Activated naive CD4-positive, alpha-beta T cell treated with anti-CD3 and anti-CD28 coated beads for 36 hours (primary cell): Measurements from ENCODE around the gene CENPO. TPM values are rescaled to one million over a fixed set of nuclear protein-coding genes. Genes with fewer than 3 reads are reported as not detected.
A peak's percentile ranks its signal among the peaks of the same experiment; 100 is the strongest.

Experiments
- CTCF ChIA-PET: fragments of 350-600 bp; sonication (Branson Sonifier 250); formaldehyde crosslinking; loops from one replicate; lab custom pipeline; 2021; ENCODE audit warnings: antibody characterized with exemption; lab: Charles Lee
- DNase-seq: peaks from one replicate; pipeline ENCODE4 v3.0.0-alpha.2; 2020
- H3K27ac Mint-ChIP-seq: one replicate; pipeline ENCODE4 v1.8.0; 2021; ENCODE audit warnings: mild to moderate bottlenecking, mixed read lengths
- H3K27me3 Mint-ChIP-seq: one replicate; pipeline ENCODE4 v1.8.0; 2021; ENCODE audit warnings: low read depth, mixed read lengths
- H3K36me3 Mint-ChIP-seq: one replicate; pipeline ENCODE4 v1.8.0; 2021; ENCODE audit warnings: low read depth, mixed read lengths
- H3K4me1 Mint-ChIP-seq: one replicate; pipeline ENCODE4 v1.8.0; 2021; ENCODE audit warnings: low read depth, mixed read lengths
- H3K4me3 Mint-ChIP-seq: one replicate; pipeline ENCODE4 v1.8.0; 2021; ENCODE audit warnings: mild to moderate bottlenecking, moderate library complexity, mixed read lengths
- H3K9me3 Mint-ChIP-seq: one replicate; pipeline ENCODE4 v1.8.0; 2021; ENCODE audit warnings: mixed read lengths
- intact Hi-C: fragments of 100-400 bp; cut with micrococcal nuclease; formaldehyde crosslinking; loops from one replicate; pipeline ENCODE4 v1.15.1; 2023
- total RNA-seq, 2 experiments: library from RNA; stranded (reverse); gene quantifications; one replicate each; pipeline ENCODE4 v1.2.3, GENCODE V29; 2021

The CENPO gene
- total RNA-seq, result 10 to 100 TPM; 36.4 to 38.5 TPM

- no peaks in the 10 kb centered on the region for H3K9me3 Mint-ChIP-seq
- CTCF ChIA-PET, result interaction anchor here (0.6 to 1.8 kb wide), 8 partner anchors 13 to 383 kb away, joined by 3 to 6 read pairs (median 4); partner anchors contain the start of gene NCOA1
Measured at GRCh38 chr2:24792874-24793760, at the start of gene CENPO, which contains the start of gene PTRHD1. Gene CENPO, plus strand, starts transcription at chr2:24793425. Its CDS starts 495 bp downstream, at chr2:24793920. Gene PTRHD1, minus strand, starts transcription at chr2:24793391. Its CDS starts 14 bp downstream, at chr2:24793377.

DNA sequence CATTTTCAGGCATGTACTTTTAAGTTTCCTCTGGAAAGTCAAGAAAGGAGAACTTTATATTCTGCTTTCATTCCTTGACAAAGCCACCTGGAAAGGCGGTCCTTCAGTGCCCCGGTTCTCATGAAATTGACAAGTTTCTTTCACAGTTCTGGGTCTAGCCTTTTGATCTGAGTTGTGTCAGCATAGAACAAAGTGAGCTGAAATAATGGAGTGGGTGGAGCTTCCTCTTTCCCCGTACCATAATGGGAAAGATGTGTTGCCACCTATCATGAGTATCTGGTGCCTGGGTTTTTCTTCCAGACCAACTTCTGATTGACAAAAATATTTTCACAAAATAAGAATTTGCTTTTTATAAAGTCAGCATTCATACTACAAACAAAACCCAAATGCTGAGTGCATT lies 49.3 kb upstream of the CENPO start:
- intact Hi-C loops, result no loop called here
- CTCF ChIA-PET, result no interaction called here
- peaks cover 13% of the 10 kb centered on the region for H3K4me1 Mint-ChIP-seq
- no peaks in the 10 kb centered on the region for H3K27me3 Mint-ChIP-seq
- DNase-seq, result no peak
- H3K36me3 Mint-ChIP-seq, result peaks cover 8% of the 10 kb centered on the region
- H3K27ac Mint-ChIP-seq, result no peak overlapping the region
- H3K4me3 Mint-ChIP-seq, result no peak overlapping the region
- H3K9me3 Mint-ChIP-seq, result no peaks in the 10 kb centered on the region

More at GRCh38 chr2:24792874-24793760, at the start of gene CENPO, which contains the start of gene PTRHD1:
- Mint-ChIP-seq H3K27me3 (no peaks in the 10 kb centered on the region), H3K36me3 (peaks cover 42% of the 10 kb centered on the region), H3K4me1 (peaks cover 40% of the 10 kb centered on the region), H3K4me3 (peak within 1 kb of the TSS; percentile 97), H3K27ac (peak within 1 kb of the TSS; percentile 99)
- peak; percentile 97 for DNase-seq
- intact Hi-C loops, result loop anchor here (1.0 to 2.0 kb wide), 7 partner anchors 126 to 866 kb away; partner anchors contain the start of genes ATAD2B, DNAJC27, EFR3B and SF3B6

GRCh38 chr2:24744356-24744755 lies 48.9 kb upstream of the CENPO start:
- intact Hi-C loops, result no loop called here
- H3K36me3 Mint-ChIP-seq, result peaks cover 8% of the 10 kb centered on the region
- no peaks in the 10 kb centered on the region for H3K27me3 Mint-ChIP-seq
- H3K4me3 Mint-ChIP-seq, result no peak overlapping the region
- H3K27ac Mint-ChIP-seq, result no peak overlapping the region
- H3K4me1 Mint-ChIP-seq, result peaks cover 13% of the 10 kb centered on the region
- DNase-seq, result no peak
- H3K9me3 Mint-ChIP-seq, result no peaks in the 10 kb centered on the region
- CTCF ChIA-PET, result no interaction called here

GRCh38 chr2:24745825-24746224 lies 47.4 kb upstream of the CENPO start:
- CTCF ChIA-PET, result interaction anchor here (1.0 to 1.2 kb wide), 2 partner anchors 26 to 82 kb away, joined by 3 to 4 read pairs; no protein-coding TSS in a partner anchor
- intact Hi-C loops, result no loop called here
- H3K27me3 Mint-ChIP-seq, result no peaks in the 10 kb centered on the region
- peaks cover 5% of the 10 kb centered on the region for H3K36me3 Mint-ChIP-seq
- no peak overlapping the region for H3K27ac Mint-ChIP-seq
- no peak for DNase-seq
- H3K9me3 Mint-ChIP-seq, result no peaks in the 10 kb centered on the region
- H3K4me1 Mint-ChIP-seq, result peaks cover 13% of the 10 kb centered on the region
- no peak overlapping the region for H3K4me3 Mint-ChIP-seq

DNA sequence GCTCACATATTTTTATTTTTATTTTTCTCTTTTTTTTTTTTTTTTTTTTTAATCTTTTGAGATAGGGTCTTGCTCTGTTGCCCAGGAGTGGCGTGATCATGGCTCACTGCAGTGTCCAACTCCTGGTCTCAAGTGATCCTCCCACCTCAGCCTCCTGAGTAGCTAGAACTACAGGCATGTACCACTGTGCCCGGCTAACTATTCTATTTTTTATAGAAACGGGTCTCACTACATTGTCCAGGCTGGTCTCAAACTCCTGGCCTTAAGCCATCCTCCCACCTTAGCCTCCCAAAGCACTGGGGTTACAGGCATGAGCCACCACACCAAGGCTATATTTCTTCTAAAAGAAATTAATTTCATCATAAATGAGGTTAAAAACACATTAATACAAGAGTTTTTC lies 45.9 kb upstream of the CENPO start:
- H3K4me1 Mint-ChIP-seq, result peaks cover 13% of the 10 kb centered on the region
- H3K9me3 Mint-ChIP-seq, result no peaks in the 10 kb centered on the region
- no peak overlapping the region for H3K27ac Mint-ChIP-seq
- peaks cover 3% of the 10 kb centered on the region for H3K36me3 Mint-ChIP-seq
- intact Hi-C loops, result no loop called here
- CTCF ChIA-PET, result no interaction called here
- no peak for DNase-seq
- H3K4me3 Mint-ChIP-seq, result no peak overlapping the region
- H3K27me3 Mint-ChIP-seq, result no peaks in the 10 kb centered on the region

DNA sequence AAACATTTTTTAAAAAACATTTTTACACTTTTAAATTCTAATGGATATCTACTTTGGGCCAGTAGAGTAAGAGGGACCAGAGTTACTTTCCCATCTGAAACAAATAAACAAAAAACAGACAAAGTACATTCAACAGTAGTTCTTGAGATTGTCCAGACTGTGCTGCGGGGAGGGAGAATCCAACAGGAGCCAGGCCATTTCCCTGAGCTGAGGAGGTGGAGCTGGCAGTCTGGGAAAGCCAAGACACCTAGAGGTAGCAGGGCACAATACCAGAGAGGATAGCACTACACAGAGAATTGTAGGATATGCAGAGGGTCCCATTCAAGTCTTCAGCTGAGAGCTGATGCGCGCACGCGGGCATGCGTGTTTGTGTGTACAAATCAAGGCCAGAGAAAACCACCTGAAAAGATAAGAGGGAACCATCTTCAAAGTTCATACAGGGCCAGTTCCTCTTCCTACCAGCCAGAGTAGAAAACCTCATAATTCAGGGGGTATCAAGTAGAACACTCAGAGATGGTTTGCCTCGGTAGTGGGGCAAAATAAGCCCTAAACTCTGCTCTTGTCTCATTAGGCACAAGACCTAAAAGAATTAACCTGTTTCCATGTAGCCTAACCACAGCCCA lies 44.0 kb upstream of the CENPO start:
- Mint-ChIP-seq H3K4me1 (peaks cover under 1% of the 10 kb centered on the region), H3K9me3 (no peaks in the 10 kb centered on the region), H3K27me3 (no peaks in the 10 kb centered on the region), H3K36me3 (no peaks in the 10 kb centered on the region), H3K27ac (no peak overlapping the region), H3K4me3 (no peak overlapping the region)
- intact Hi-C loops, result no loop called here
- no peak for DNase-seq
- CTCF ChIA-PET, result no interaction called here

- Mint-ChIP-seq H3K4me3 (no peak overlapping the region), H3K4me1 (no peaks in the 10 kb centered on the region), H3K27ac (no peak overlapping the region), H3K9me3 (no peaks in the 10 kb centered on the region), H3K27me3 (no peaks in the 10 kb centered on the region), H3K36me3 (peaks cover 5% of the 10 kb centered on the region)
- no peak for DNase-seq
- CTCF ChIA-PET, result no interaction called here
- intact Hi-C loops, result no loop called here
Measured at GRCh38 chr2:24754985-24755705, 38.1 kb upstream of the CENPO start.

DNA sequence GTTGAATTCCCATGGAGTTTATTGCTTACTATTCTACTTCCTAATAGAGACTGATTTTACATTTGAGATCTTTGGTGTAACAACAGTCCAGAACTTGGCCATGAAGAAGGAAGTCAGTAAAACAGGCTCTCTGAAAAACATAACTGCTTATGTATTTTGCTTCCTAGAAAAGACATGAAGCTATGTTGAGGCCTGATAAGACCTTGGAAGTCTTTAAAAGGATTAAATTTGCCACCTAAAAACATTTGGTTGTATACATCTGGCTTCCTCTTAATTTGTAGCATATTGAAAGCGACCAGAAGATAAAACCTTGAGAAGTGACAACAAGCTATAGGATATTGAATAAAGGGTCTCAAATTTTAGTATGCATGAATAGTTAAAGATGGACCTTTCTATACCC lies 36.4 kb upstream of the CENPO start:
- CTCF ChIA-PET, result no interaction called here
- Mint-ChIP-seq H3K9me3 (no peaks in the 10 kb centered on the region), H3K36me3 (peaks cover 7% of the 10 kb centered on the region), H3K27me3 (no peaks in the 10 kb centered on the region), H3K4me3 (no peak overlapping the region), H3K4me1 (no peaks in the 10 kb centered on the region), H3K27ac (no peak overlapping the region)
- intact Hi-C loops, result no loop called here
- DNase-seq, result no peak

DNA sequence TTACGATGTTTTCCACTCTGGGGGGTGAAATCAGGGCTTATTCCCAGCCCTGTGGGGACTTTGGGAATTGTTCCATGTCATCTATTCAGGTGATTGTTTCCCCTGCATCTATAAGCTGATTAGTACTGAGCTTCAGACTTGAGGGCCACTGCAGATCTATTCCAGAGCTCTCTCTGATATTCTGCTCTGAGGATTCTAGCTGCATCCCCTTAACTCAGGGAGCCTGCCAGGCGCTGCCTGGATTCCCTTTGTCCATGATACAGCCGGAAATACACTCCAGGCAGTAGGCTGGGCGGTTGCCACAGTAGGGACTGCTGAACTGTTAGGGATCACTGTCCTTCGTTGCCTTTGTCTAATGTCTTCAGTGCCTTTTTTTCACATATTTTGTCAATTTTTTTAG lies 31.4 kb upstream of the CENPO start:
- Mint-ChIP-seq H3K36me3 (peaks cover 7% of the 10 kb centered on the region), H3K9me3 (no peaks in the 10 kb centered on the region), H3K4me3 (no peak overlapping the region), H3K27me3 (no peaks in the 10 kb centered on the region), H3K4me1 (peaks cover 4% of the 10 kb centered on the region), H3K27ac (no peak overlapping the region)
- intact Hi-C loops, result no loop called here
- no peak for DNase-seq
- CTCF ChIA-PET, result interaction anchor here (0.9 kb wide), 1 partner anchor 12 kb away, joined by 3 read pairs; no protein-coding TSS in a partner anchor

DNA sequence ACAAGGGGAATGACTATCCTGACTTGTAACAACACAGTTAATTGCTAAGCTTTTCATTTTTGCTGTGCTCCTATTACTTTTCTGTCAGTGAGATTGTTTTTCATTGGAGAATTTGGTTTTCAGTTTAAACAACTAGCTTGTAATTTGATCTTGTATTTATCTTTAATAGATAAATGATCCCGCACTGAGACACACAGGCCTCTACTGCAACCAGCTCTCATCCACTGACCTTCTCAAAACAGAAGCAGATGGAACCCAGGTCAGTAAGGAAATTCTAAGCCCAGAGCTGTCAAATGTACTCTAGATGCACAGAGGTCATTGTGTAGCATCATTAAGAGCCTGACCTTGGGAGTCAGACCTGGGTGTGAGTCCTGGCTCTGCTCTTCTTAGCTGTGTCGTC lies 30.7 kb upstream of the CENPO start:
- intact Hi-C loops, result no loop called here
- peaks cover 4% of the 10 kb centered on the region for H3K4me1 Mint-ChIP-seq
- H3K27ac Mint-ChIP-seq, result no peak overlapping the region
- H3K27me3 Mint-ChIP-seq, result no peaks in the 10 kb centered on the region
- no peak for DNase-seq
- CTCF ChIA-PET, result interaction anchor here (0.9 kb wide), 1 partner anchor 12 kb away, joined by 3 read pairs; no protein-coding TSS in a partner anchor
- H3K9me3 Mint-ChIP-seq, result no peaks in the 10 kb centered on the region
- H3K4me3 Mint-ChIP-seq, result no peak overlapping the region
- peaks cover 7% of the 10 kb centered on the region for H3K36me3 Mint-ChIP-seq

- peaks cover 6% of the 10 kb centered on the region for H3K36me3 Mint-ChIP-seq
- CTCF ChIA-PET, result interaction anchor here (1.2 kb wide), 1 partner anchor 11 kb away, joined by 3 read pairs; no protein-coding TSS in a partner anchor
- H3K27ac Mint-ChIP-seq, result no peak overlapping the region
Measured at GRCh38 chr2:24763843-24764242, 29.4 kb upstream of the CENPO start.

DNA sequence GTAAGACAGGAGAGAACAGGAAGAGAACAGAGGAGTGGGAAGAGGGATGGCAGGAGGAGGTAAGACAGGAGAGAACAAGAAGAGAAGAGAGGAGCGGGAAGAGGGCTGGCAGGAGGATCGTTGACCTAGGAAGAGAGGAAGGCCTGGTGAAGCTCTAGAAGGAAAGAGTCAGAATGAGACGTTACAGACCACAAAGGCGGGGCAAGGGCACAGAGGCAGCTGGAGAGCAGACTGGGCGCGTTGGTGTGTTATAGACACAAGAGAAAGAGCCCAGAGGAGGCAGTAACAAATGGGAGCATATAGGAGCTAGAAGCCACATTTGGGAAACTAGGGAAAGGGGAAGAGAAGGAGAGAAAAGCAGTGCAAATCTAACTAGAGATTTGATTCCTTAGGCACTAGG lies 26.6 kb upstream of the CENPO start:
- Mint-ChIP-seq H3K27ac (no peak overlapping the region), H3K9me3 (no peaks in the 10 kb centered on the region), H3K36me3 (peaks cover 5% of the 10 kb centered on the region), H3K4me3 (no peak overlapping the region), H3K27me3 (no peaks in the 10 kb centered on the region), H3K4me1 (peaks cover 4% of the 10 kb centered on the region)
- CTCF ChIA-PET, result interaction anchor here (0.6 to 1.5 kb wide), 3 partner anchors 44 to 61 kb away, joined by 3 read pairs; no protein-coding TSS in a partner anchor
- DNase-seq, result no peak
- intact Hi-C loops, result no loop called here

More at GRCh38 chr2:24763843-24764242, 29.4 kb upstream of the CENPO start:
- no peaks in the 10 kb centered on the region for H3K9me3 Mint-ChIP-seq
- DNase-seq, result no peak
- peaks cover 4% of the 10 kb centered on the region for H3K4me1 Mint-ChIP-seq
- no peaks in the 10 kb centered on the region for H3K27me3 Mint-ChIP-seq
- intact Hi-C loops, result no loop called here
- no peak overlapping the region for H3K4me3 Mint-ChIP-seq
